GM19328 (cell line): ENCODE results near the gene ETFA.

ENCODE experiments used
- ATAC-seq: cut with Tn5 transposase; IDR thresholded peaks from one replicate; pipeline ENCODE4 v1.9.1; 2021; ENCODE audit warnings: mild to moderate bottlenecking, moderate library complexity; ENCODE audit not compliant: unreplicated experiment

ETFA gene

GRCh38 chr15:76340803-76341365 lies 29.6 kb upstream of the ETFA start:
- no peak for ATAC-seq

GRCh38 chr15:76340198-76340802 lies 29.0 kb upstream of the ETFA start:
- ATAC-seq: no peak

- ATAC-seq: no peak
Observed at GRCh38 chr15:76339305-76340197, 28.3 kb upstream of the ETFA start.

GRCh38 chr15:76338486-76339304 lies 27.4 kb upstream of the ETFA start:
- ATAC-seq: no peak

GRCh38 chr15:76337696-76338485 lies 26.6 kb upstream of the ETFA start:
- ATAC-seq: no peak

- ATAC-seq: no peak
Observed at GRCh38 chr15:76337059-76337695, 25.9 kb upstream of the ETFA start.

- ATAC-seq: peak; percentile 35
Observed at GRCh38 chr15:76336254-76337058, 25.2 kb upstream of the ETFA start, which contains the start of gene ISL2. ISL2 (plus strand) TSS chr15:76336773; CDS start chr15:76336884, 111 bp downstream.

- no peak for ATAC-seq
Observed at GRCh38 chr15:76335307-76336253, 24.3 kb upstream of the ETFA start.

GRCh38 chr15:76334438-76335306 lies 23.4 kb upstream of the ETFA start:
- no peak for ATAC-seq

- no peak for ATAC-seq
Observed at GRCh38 chr15:76333720-76334437, 22.6 kb upstream of the ETFA start.

GRCh38 chr15:76333309-76333708 lies 22.0 kb upstream of the ETFA start:
- no peak for ATAC-seq

- no peak for ATAC-seq
Observed at GRCh38 chr15:76332796-76333195, 21.5 kb upstream of the ETFA start.

GRCh38 chr15:76330080-76330680 lies 18.9 kb upstream of the ETFA start:
- no peak for ATAC-seq

- ATAC-seq: no peak
Observed at GRCh38 chr15:76328958-76329357, 17.7 kb upstream of the ETFA start.

- no peak for ATAC-seq
Observed at GRCh38 chr15:76328106-76328696, 16.9 kb upstream of the ETFA start.
